ENCODE data around the gene C18orf63. TPM values are rescaled to one million over a fixed set of nuclear protein-coding genes. Genes with fewer than 3 reads are reported as not detected.
"Not testable (repeated sequence)": the region's sequence is repeated elsewhere in the genome, so short reads cannot be mapped to it uniquely, and the experiment has no call there.

C18orf63 gene
- total RNA-seq, 1 donor from 2014 or later, result not detected

GRCh38 chr18:74310411-74310810 lies 5.2 kb upstream of the C18orf63 start:
- no peak for DNase-seq (ENCODE audit: low spot score)
- Mint-ChIP-seq H3K9me3 (ENCODE audit: unreplicated experiment) (no peaks in the 10 kb centered on the region), H3K4me1 (ENCODE audit: unreplicated experiment) (no peaks in the 10 kb centered on the region), H3K4me3 (ENCODE audit: unreplicated experiment) (no peak overlapping the region), H3K36me3 (ENCODE audit: low read depth, unreplicated experiment) (no peaks in the 10 kb centered on the region), H3K27ac (ENCODE audit: unreplicated experiment) (no peak overlapping the region), H3K27me3 (ENCODE audit: unreplicated experiment) (no peaks in the 10 kb centered on the region)
- no peak for TF ChIP-seq CTCF (IDR thresholded peaks at IDR 0.05; ENCODE audit: unreplicated experiment)

- DNase-seq (ENCODE audit: low spot score), result no peak
- no peak overlapping the region for H3K27ac Mint-ChIP-seq (ENCODE audit: unreplicated experiment)
- H3K4me3 Mint-ChIP-seq (ENCODE audit: unreplicated experiment), result no peak overlapping the region
- no peak for TF ChIP-seq CTCF (IDR thresholded peaks at IDR 0.05; ENCODE audit: unreplicated experiment)
- no peaks in the 10 kb centered on the region for H3K9me3 Mint-ChIP-seq (ENCODE audit: unreplicated experiment)
- no peaks in the 10 kb centered on the region for H3K4me1 Mint-ChIP-seq (ENCODE audit: unreplicated experiment)
- no peaks in the 10 kb centered on the region for H3K27me3 Mint-ChIP-seq (ENCODE audit: unreplicated experiment)
- no peaks in the 10 kb centered on the region for H3K36me3 Mint-ChIP-seq (ENCODE audit: low read depth, unreplicated experiment)
Observed at GRCh38 chr18:74311000-74311399, 4.6 kb upstream of the C18orf63 start.

GRCh38 chr18:74314759-74315463 lies 728 bp upstream of the C18orf63 start:
- DNase-seq (ENCODE audit: low spot score), result no peak
- no peak overlapping the region for H3K27ac Mint-ChIP-seq (ENCODE audit: unreplicated experiment)
- no peak for TF ChIP-seq CTCF (IDR thresholded peaks at IDR 0.05; ENCODE audit: unreplicated experiment)
- peaks cover under 1% of the 10 kb centered on the region for H3K4me1 Mint-ChIP-seq (ENCODE audit: unreplicated experiment)
- H3K9me3 Mint-ChIP-seq (ENCODE audit: unreplicated experiment), result no peaks in the 10 kb centered on the region
- no peaks in the 10 kb centered on the region for H3K36me3 Mint-ChIP-seq (ENCODE audit: low read depth, unreplicated experiment)
- H3K4me3 Mint-ChIP-seq (ENCODE audit: unreplicated experiment), result no peak overlapping the region
- H3K27me3 Mint-ChIP-seq (ENCODE audit: unreplicated experiment), result no peaks in the 10 kb centered on the region

- H3K27me3 Mint-ChIP-seq (ENCODE audit: unreplicated experiment), result no peaks in the 10 kb centered on the region
- H3K36me3 Mint-ChIP-seq (ENCODE audit: low read depth, unreplicated experiment), result no peaks in the 10 kb centered on the region
- no peak for DNase-seq (ENCODE audit: low spot score)
- no peak for TF ChIP-seq CTCF (IDR thresholded peaks at IDR 0.05; ENCODE audit: unreplicated experiment)
- H3K9me3 Mint-ChIP-seq (ENCODE audit: unreplicated experiment), result no peaks in the 10 kb centered on the region
- peaks cover 4% of the 10 kb centered on the region for H3K4me1 Mint-ChIP-seq (ENCODE audit: unreplicated experiment)
- no peak overlapping the region for H3K27ac Mint-ChIP-seq (ENCODE audit: unreplicated experiment)
- H3K4me3 Mint-ChIP-seq (ENCODE audit: unreplicated experiment), result no peak overlapping the region
Observed at GRCh38 chr18:74316257-74317170, 875 bp downstream of the C18orf63 start.

- DNase-seq (ENCODE audit: low spot score), result no peak
- Mint-ChIP-seq H3K4me1 (ENCODE audit: unreplicated experiment) (no peaks in the 10 kb centered on the region), H3K4me3 (ENCODE audit: unreplicated experiment) (no peak overlapping the region), H3K27ac (ENCODE audit: unreplicated experiment) (no peak overlapping the region), H3K9me3 (ENCODE audit: unreplicated experiment) (no peaks in the 10 kb centered on the region), H3K36me3 (ENCODE audit: low read depth, unreplicated experiment) (no peaks in the 10 kb centered on the region), H3K27me3 (ENCODE audit: unreplicated experiment) (peaks cover 1% of the 10 kb centered on the region)
- no peak for TF ChIP-seq CTCF (IDR thresholded peaks at IDR 0.05; ENCODE audit: unreplicated experiment)
Observed at GRCh38 chr18:74326231-74326630, 10.6 kb downstream of the C18orf63 start.

- not testable (repeated sequence) for H3K27ac Mint-ChIP-seq (ENCODE audit: unreplicated experiment); H3K36me3 Mint-ChIP-seq (ENCODE audit: low read depth, unreplicated experiment); H3K4me3 Mint-ChIP-seq (ENCODE audit: unreplicated experiment); DNase-seq (ENCODE audit: low spot score); H3K4me1 Mint-ChIP-seq (ENCODE audit: unreplicated experiment); H3K9me3 Mint-ChIP-seq (ENCODE audit: unreplicated experiment); H3K27me3 Mint-ChIP-seq (ENCODE audit: unreplicated experiment)
Observed at GRCh38 chr18:74326791-74327190, 11.2 kb downstream of the C18orf63 start.

All from endothelial cell (in vitro differentiated cells).